HEK293 (cell line): ENCODE data around the gene TTC27.

ENCODE experiments used
- CTCF ChIA-PET: fragments of 350-600 bp; formaldehyde crosslinking; extraction: SDS; loops from one replicate; lab custom pipeline; 2021; ENCODE audit warnings: antibody characterized with exemption; lab: Yijun Ruan, JAX
- POLR2A ChIA-PET: fragments of 300-600 bp; formaldehyde crosslinking; extraction: SDS; loops from one replicate; lab custom pipeline; 2020; ENCODE audit warnings: antibody characterized with exemption, inconsistent platforms; lab: Yijun Ruan, JAX
- H3K27ac ChIP-seq: fragments of 200-500 bp; sonication (Bioruptor generic); 2 replicates; pipeline ENCODE4 v1.5.1; 2014; ENCODE audit warnings: low read depth, low read length, control low read depth, inconsistent platforms; ENCODE audit errors: extremely low read depth
- H3K36me3 ChIP-seq, 2 experiments: fragments of 200-500 bp in 1 of 2; sonication (Bioruptor generic) in 1 of 2; 1 replicate in 1 of 2; 2 replicates in 1 of 2; pipeline ENCODE4 v1.5.1; 2014 to 2017; ENCODE audit warnings: inconsistent platforms in 2 of 2, low read length in 2 of 2; ENCODE audit not compliant: control insufficient read depth in 2 of 2, insufficient read depth in 1 of 2
- H3K4me1 ChIP-seq: fragments of 200-500 bp; sonication (Bioruptor generic); 2 replicates; pipeline ENCODE4 v1.5.1; 2014; ENCODE audit warnings: mild to moderate bottlenecking, low read length, inconsistent platforms; ENCODE audit not compliant: control insufficient read depth, insufficient read depth
- H3K4me3 ChIP-seq: 2 replicates; pipeline ENCODE4 v1.5.1; 2011; ENCODE audit warnings: low read depth, mild to moderate bottlenecking, control low read depth, low read length, moderate library complexity
- H3K9me3 ChIP-seq: fragments of 200-500 bp; sonication (Bioruptor generic); 2 replicates; pipeline ENCODE4 v1.5.1; 2014; ENCODE audit warnings: low read depth, low read length, inconsistent platforms; ENCODE audit not compliant: control insufficient read depth, insufficient read depth
- BCL11A ChIP-seq: fragments of 450-650 bp; formaldehyde crosslinking; IDR thresholded peaks from 2 replicates; pipeline ENCODE4 v1.5.1; 2016; ENCODE audit warnings: low read depth, missing biosample characterization, missing genetic modification characterization
- KLF7 ChIP-seq: fragments of 450-650 bp; formaldehyde crosslinking; IDR thresholded peaks from 2 replicates; pipeline ENCODE4 v1.5.1; 2016; ENCODE audit warnings: missing biosample characterization, missing genetic modification characterization, borderline replicate concordance
- MEIS1 ChIP-seq: sonication (generic); formaldehyde crosslinking; IDR thresholded peaks from 2 replicates; pipeline ENCODE4 v1.8.1; 2022; ENCODE audit warnings: missing genetic modification reagents, mild to moderate bottlenecking, borderline replicate concordance
- SCRT2 ChIP-seq: fragments of 450-650 bp; formaldehyde crosslinking; IDR thresholded peaks from 2 replicates; pipeline ENCODE4 v1.5.1; 2016; ENCODE audit warnings: missing biosample characterization, missing genetic modification characterization
- SETDB1 ChIP-seq: IDR thresholded peaks from one replicate; pipeline ENCODE4 v1.6.1; 2017; ENCODE audit warnings: mild to moderate bottlenecking, low read length, moderate library complexity, mixed read lengths; ENCODE audit not compliant: insufficient read length
- SP7 ChIP-seq: fragments of 450-650 bp; formaldehyde crosslinking; IDR thresholded peaks from 2 replicates; pipeline ENCODE4 v1.5.1; 2016; ENCODE audit warnings: missing biosample characterization, missing genetic modification characterization
- TCF7L2 ChIP-seq: IDR thresholded peaks from 2 replicates; pipeline ENCODE4 v1.6.1; 2011; ENCODE audit warnings: low read depth, mild to moderate bottlenecking, inconsistent platforms, low read length, moderate library complexity, borderline replicate concordance
- ZBTB20 ChIP-seq: fragments of 450-650 bp; formaldehyde crosslinking; IDR thresholded peaks from 2 replicates; pipeline ENCODE4 v1.5.1; 2016; ENCODE audit warnings: missing biosample characterization, missing genetic modification characterization
- ZNF37A ChIP-seq: fragments of 450-650 bp; IDR thresholded peaks from 2 replicates; pipeline ENCODE4 v1.5.1; 2018; ENCODE audit warnings: missing biosample characterization, missing genetic modification characterization
- ZNF404 ChIP-seq: fragments of 450-650 bp; formaldehyde crosslinking; IDR thresholded peaks from 2 replicates; pipeline ENCODE4 v1.5.1; 2017; ENCODE audit warnings: missing biosample characterization, missing genetic modification characterization
- ZNF654 ChIP-seq: fragments of 450-650 bp; formaldehyde crosslinking; IDR thresholded peaks from 2 replicates; pipeline ENCODE4 v1.5.1; 2016; ENCODE audit warnings: low read depth, missing biosample characterization, missing genetic modification characterization
- ZNF677 ChIP-seq: fragments of 450-650 bp; IDR thresholded peaks from 2 replicates; pipeline ENCODE4 v1.5.0; 2018; ENCODE audit warnings: missing biosample characterization, mild to moderate bottlenecking, missing genetic modification characterization, moderate library complexity
- ZNF747 ChIP-seq: fragments of 450-650 bp; formaldehyde crosslinking; IDR thresholded peaks from 2 replicates; pipeline ENCODE4 v1.5.1; 2016; ENCODE audit warnings: missing biosample characterization, missing genetic modification characterization
- TF ChIP-seq, protein P1 (sequence below): fragments of 450-650 bp; formaldehyde crosslinking; IDR thresholded peaks from 2 replicates; pipeline ENCODE4 v1.5.1; 2016; ENCODE audit warnings: missing biosample characterization, missing genetic modification characterization
- TF ChIP-seq, protein P2 (sequence below): fragments of 450-650 bp; formaldehyde crosslinking; IDR thresholded peaks from 2 replicates; pipeline ENCODE4 v1.5.1; 2016; ENCODE audit warnings: missing biosample characterization, missing genetic modification characterization

The TTC27 gene

DNA sequence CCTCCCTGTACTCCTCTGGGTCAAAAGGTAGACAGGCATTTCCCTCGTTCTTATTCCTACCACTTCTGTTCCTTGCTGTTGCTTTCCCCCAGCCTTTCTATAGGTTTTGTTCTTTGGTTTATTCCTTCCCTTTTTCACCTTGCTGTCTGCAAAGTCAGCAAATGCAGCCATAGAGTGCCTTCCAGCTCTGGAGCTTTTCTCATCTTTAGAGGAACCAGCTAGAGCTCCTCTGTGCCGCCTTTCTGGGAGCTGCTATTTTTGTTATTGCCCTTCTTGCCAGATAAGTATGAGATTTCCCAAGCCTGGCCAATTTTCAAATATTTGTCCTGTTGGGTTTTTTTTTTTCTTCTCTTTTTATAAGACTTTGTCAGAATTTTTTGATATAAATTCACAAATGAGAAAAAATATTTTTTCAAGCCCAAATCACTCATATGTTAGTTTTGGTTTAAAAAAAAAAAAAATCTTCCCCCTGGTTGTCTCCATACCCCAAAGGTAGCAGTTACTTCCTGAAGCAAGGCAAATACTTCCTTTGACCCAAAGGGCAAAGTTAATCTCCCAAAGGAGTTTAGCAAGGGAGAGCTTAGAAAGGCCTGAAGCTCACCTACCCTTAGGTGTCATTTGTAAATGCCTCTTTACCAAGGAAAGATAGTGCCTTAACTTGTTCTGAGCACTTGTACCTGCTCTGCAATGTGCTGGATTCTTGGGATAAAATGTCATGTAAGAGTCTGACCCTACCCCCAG is 5.1 kb upstream of the TTC27 start (continued):
- TF ChIP-seq, protein P1, sequence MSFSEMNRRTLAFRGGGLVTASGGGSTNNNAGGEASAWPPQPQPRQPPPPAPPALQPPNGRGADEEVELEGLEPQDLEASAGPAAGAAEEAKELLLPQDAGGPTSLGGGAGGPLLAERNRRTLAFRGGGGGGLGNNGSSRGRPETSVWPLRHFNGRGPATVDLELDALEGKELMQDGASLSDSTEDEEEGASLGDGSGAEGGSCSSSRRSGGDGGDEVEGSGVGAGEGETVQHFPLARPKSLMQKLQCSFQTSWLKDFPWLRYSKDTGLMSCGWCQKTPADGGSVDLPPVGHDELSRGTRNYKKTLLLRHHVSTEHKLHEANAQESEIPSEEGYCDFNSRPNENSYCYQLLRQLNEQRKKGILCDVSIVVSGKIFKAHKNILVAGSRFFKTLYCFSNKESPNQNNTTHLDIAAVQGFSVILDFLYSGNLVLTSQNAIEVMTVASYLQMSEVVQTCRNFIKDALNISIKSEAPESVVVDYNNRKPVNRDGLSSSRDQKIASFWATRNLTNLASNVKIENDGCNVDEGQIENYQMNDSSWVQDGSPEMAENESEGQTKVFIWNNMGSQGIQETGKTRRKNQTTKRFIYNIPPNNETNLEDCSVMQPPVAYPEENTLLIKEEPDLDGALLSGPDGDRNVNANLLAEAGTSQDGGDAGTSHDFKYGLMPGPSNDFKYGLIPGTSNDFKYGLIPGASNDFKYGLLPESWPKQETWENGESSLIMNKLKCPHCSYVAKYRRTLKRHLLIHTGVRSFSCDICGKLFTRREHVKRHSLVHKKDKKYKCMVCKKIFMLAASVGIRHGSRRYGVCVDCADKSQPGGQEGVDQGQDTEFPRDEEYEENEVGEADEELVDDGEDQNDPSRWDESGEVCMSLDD (tag by site-specific recombination), result no peak
- no peak for TF ChIP-seq ZNF37A (tag by site-specific recombination)

- Histone ChIP-seq H3K36me3 (peaks cover 2 to 27% of the 10 kb centered on the region in 2 experiments), H3K4me3 (no peak overlapping the region), H3K27ac (no peak overlapping the region)
- CTCF ChIA-PET, result no interaction called here
- POLR2A ChIA-PET, result no interaction called here
- TF ChIP-seq ZNF654 (tag by site-specific recombination), result no peak
- no peak for TF ChIP-seq SP7 (tag by site-specific recombination)
- TF ChIP-seq, protein P2, sequence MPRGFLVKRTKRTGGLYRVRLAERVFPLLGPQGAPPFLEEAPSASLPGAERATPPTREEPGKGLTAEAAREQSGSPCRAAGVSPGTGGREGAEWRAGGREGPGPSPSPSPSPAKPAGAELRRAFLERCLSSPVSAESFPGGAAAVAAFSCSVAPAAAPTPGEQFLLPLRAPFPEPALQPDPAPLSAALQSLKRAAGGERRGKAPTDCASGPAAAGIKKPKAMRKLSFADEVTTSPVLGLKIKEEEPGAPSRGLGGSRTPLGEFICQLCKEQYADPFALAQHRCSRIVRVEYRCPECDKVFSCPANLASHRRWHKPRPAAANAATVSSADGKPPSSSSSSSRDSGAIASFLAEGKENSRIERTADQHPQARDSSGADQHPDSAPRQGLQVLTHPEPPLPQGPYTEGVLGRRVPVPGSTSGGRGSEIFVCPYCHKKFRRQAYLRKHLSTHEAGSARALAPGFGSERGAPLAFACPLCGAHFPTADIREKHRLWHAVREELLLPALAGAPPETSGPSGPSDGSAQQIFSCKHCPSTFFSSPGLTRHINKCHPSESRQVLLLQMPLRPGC (tag by site-specific recombination), result no peak
- TF ChIP-seq MEIS1, result no peak
- TF ChIP-seq, all 188 proteins: peak for 0
- 0 out of 2 replicates have a peak, but pooled peaks cover 3% of the 10 kb centered on the region for H3K4me1 ChIP-seq
- no peaks in the 10 kb centered on the region for H3K9me3 ChIP-seq
These were observed 4.5 kb upstream of the TTC27 start for GRCh38 chr2:32623311-32623706.

DNA sequence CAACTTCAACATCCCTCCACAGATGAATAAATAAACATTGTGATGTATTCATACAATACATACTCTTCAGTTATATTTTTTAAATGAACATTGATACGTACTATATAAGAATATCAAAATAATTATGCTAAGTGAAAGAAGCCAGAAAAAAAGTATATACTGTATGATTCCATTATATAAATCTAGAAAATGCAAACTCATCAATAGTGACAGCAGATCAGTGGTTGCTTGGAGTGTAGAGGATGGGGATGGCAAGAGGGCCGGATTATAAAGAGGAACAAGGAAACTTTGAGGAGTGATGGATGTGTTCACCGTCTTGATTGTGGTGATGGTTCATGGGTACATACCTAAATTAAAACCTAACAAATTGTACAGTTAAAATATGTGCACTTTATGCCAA is 3.0 kb upstream of the TTC27 start:
- Histone ChIP-seq H3K4me1 (0 out of 2 replicates have a peak, but pooled peaks cover 3% of the 10 kb centered on the region), H3K4me3 (no peak overlapping the region), H3K9me3 (no peaks in the 10 kb centered on the region), H3K36me3 (peaks cover 0 to 14% of the 10 kb centered on the region in 2 experiments; a peak in 2 of 3 replicates), H3K27ac (no peak overlapping the region)
- ChIA-PET POLR2A (no interaction called here), CTCF (no interaction called here)
- TF ChIP-seq KLF7 (tag by site-specific recombination) (no peak), SETDB1 (no peak), TCF7L2 (no peak), ZNF747 (tag by site-specific recombination) (no peak), BCL11A (no peak), ZNF677 (tag by site-specific recombination) (no peak), ZNF404 (tag by site-specific recombination) (no peak), ZBTB20 (tag by site-specific recombination) (no peak)
- TF ChIP-seq, all 188 proteins: peak for 0

DNA sequence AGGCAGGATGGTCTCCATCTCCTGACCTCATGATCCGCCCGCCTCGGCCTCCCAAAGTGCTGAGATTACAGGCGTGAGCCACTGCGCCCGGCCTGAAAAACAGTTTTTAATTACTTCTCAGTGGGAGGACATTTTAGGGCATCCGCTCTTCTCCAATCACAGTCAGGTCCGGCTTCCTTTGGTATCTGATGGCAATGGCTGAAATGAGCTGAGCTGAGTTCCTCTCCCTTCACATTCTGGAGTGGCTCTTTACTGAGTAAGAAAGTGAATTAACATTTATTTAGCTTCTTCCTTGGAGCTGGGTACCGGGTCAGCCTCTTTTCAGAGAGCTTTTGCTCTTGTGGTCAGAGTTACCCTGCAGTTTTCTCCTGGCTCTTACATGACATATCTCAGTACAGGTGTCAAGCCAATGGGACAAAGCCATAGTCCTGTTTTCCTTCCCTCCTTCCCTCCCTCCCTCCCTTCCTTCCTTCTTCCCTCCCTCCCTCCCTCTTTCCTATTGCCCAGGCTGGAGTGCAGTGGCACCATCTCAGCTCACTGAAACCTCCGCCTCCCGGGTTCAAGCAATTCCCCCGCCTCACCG is 1.1 kb upstream of the TTC27 start:
- no peaks in the 10 kb centered on the region for H3K9me3 ChIP-seq
- CTCF ChIA-PET, result no interaction called here
- H3K27ac ChIP-seq, result no peak overlapping the region
- H3K36me3 ChIP-seq, result peaks cover 0 to 15% of the 10 kb centered on the region in 2 experiments; a peak in 2 of 3 replicates
- 0 out of 2 replicates have a peak, but pooled peaks cover 3% of the 10 kb centered on the region for H3K4me1 ChIP-seq
- no peak for TF ChIP-seq SCRT2
- H3K4me3 ChIP-seq, result no peak overlapping the region
- POLR2A ChIA-PET, result no interaction called here
